Measurements from ENCODE around the gene WDFY2.

The WDFY2 gene

GRCh38 chr13:51816604-51817249, 232.5 kb downstream of the WDFY2 start:
- TF ChIP-seq CTCF (IDR thresholded peaks at IDR 0.05; ENCODE audit: borderline replicate concordance, insufficient read depth, low read depth, low read length) = no peak
- no peak overlapping the region for H3K4me3 ChIP-seq (ENCODE audit: low read depth, low read length)

Measured in GM12875 (cell line).